A673 (cell line): ENCODE data around the gene GNG5. TPM values are rescaled to one million over a fixed set of nuclear protein-coding genes. Genes with fewer than 3 reads are reported as not detected.

Experiments
- BruUV-seq: library from RNA; stranded (reverse); fragments of 400-500 nt; replicated peaks from 2 replicates; lab custom pipeline; 2021; lab: Mats Ljungman, UMichigan
- CTCF ChIA-PET: fragments of 300-600 bp; sonication (Branson Sonifier 250); formaldehyde crosslinking; loops from one replicate; lab custom pipeline; 2022; ENCODE audit warnings: antibody characterized with exemption; lab: Charles Lee
- POLR2A ChIA-PET: fragments of 300-600 bp; sonication (Branson Sonifier 250); formaldehyde crosslinking; loops from one replicate; lab custom pipeline; 2022; ENCODE audit warnings: antibody characterized with exemption; ENCODE audit not compliant: low non-redundant PET; lab: Charles Lee
- DNase-seq: peaks from one replicate; pipeline ENCODE4 v3.0.0-alpha.2; 2015; ENCODE audit warnings: low spot score
- H3K27ac ChIP-seq: fragments of 200-600 bp; sonication (generic); 2 replicates; pipeline ENCODE4 v1.5.1; 2016; ENCODE audit warnings: mixed run types, low read depth, mild to moderate bottlenecking, mixed read lengths, antibody characterized with exemption, low read length; ENCODE audit not compliant: poor library complexity, severe bottlenecking
- H3K27me3 ChIP-seq: fragments of 200-600 bp; sonication (generic); replicated peaks from 2 replicates; pipeline ENCODE4 v1.6.1; 2017; ENCODE audit warnings: mixed run types, low read depth, mild to moderate bottlenecking, mixed read lengths, antibody characterized with exemption, low read length; ENCODE audit not compliant: insufficient read depth, poor library complexity
- H3K36me3 ChIP-seq: fragments of 200-600 bp; sonication (generic); 2 replicates; pipeline ENCODE4 v1.6.1; 2016; ENCODE audit warnings: mixed run types, mild to moderate bottlenecking, mixed read lengths, antibody characterized with exemption, low read length; ENCODE audit not compliant: insufficient read depth, poor library complexity, severe bottlenecking
- H3K4me1 ChIP-seq: fragments of 200-600 bp; sonication (generic); 2 replicates; pipeline ENCODE4 v1.6.1; 2017; ENCODE audit warnings: mixed run types, mild to moderate bottlenecking, mixed read lengths, antibody characterized with exemption, low read length; ENCODE audit not compliant: insufficient read depth, poor library complexity, severe bottlenecking
- H3K4me3 ChIP-seq: fragments of 200-600 bp; sonication (generic); 2 replicates; pipeline ENCODE4 v1.5.1; 2016; ENCODE audit warnings: low read depth, mixed run types, mild to moderate bottlenecking, mixed read lengths, low read length; ENCODE audit not compliant: poor library complexity, severe bottlenecking
- H3K9me3 ChIP-seq: fragments of 200-600 bp; sonication (generic); 2 replicates; pipeline ENCODE4 v1.6.1; 2016; ENCODE audit warnings: mixed run types, low read depth, mild to moderate bottlenecking, mixed read lengths, antibody characterized with exemption, low read length; ENCODE audit not compliant: poor library complexity, severe bottlenecking
- EZH2 ChIP-seq: fragments of 200-600 bp; sonication (generic); IDR thresholded peaks from 2 replicates; pipeline ENCODE4 v1.6.1; 2017; ENCODE audit warnings: borderline replicate concordance, low read depth, mild to moderate bottlenecking, mixed read lengths, antibody characterized with exemption, low read length; ENCODE audit not compliant: poor library complexity, severe bottlenecking
- intact Hi-C: fragments of 100-400 bp; cut with micrococcal nuclease; formaldehyde crosslinking; loops from one replicate; pipeline ENCODE4 v1.10.0; 2022; ENCODE audit not compliant: unreplicated experiment
- total RNA-seq: library from RNA; stranded (reverse); gene quantifications from 2 replicates; pipeline ENCODE4 v1.2.3, GENCODE V29; 2021
- TF ChIP-seq, protein P1 (sequence below): fragments of 300-800, 200-600 bp; sonication (generic); conservative IDR thresholded peaks from 2 replicates; pipeline ENCODE4 v1.5.1; 2017; ENCODE audit warnings: low read depth, mild to moderate bottlenecking, antibody characterized with exemption, low read length, moderate library complexity, mixed read lengths

GNG5 gene
- total RNA-seq, 1 experiment from 2014 or later = 119 TPM

DNA sequence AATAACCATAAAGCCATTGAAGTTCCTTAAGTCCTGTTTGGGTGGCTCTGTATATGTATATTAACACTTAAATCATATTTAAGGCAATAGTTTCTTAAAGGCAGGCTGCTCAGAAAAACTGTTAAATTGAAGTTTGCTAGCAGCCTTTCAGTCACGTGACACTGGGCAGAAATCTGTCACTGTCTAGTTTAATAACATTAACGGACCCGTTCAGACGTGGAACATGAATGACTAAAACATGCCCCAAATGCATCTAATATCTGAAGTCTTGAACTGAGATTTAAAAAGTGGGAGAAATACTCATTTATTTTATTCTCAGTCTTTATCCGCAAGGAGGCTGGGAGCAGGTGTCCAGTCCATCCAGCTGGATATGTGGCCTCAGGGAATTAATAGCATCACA is 3.5 kb downstream of the GNG5 start:
- peaks cover 39% of the 10 kb centered on the region for H3K36me3 ChIP-seq
- H3K4me1 ChIP-seq = peaks cover 18% of the 10 kb centered on the region
- intact Hi-C loops = no loop called here
- no peak for DNase-seq
- H3K27ac ChIP-seq = no peak overlapping the region
- ChIA-PET CTCF (no interaction called here), POLR2A (no interaction called here)
- TF ChIP-seq, protein P1, sequence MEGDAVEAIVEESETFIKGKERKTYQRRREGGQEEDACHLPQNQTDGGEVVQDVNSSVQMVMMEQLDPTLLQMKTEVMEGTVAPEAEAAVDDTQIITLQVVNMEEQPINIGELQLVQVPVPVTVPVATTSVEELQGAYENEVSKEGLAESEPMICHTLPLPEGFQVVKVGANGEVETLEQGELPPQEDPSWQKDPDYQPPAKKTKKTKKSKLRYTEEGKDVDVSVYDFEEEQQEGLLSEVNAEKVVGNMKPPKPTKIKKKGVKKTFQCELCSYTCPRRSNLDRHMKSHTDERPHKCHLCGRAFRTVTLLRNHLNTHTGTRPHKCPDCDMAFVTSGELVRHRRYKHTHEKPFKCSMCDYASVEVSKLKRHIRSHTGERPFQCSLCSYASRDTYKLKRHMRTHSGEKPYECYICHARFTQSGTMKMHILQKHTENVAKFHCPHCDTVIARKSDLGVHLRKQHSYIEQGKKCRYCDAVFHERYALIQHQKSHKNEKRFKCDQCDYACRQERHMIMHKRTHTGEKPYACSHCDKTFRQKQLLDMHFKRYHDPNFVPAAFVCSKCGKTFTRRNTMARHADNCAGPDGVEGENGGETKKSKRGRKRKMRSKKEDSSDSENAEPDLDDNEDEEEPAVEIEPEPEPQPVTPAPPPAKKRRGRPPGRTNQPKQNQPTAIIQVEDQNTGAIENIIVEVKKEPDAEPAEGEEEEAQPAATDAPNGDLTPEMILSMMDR = no peak
- TF ChIP-seq EZH2 = no peak
- no peaks in the 10 kb centered on the region for H3K9me3 ChIP-seq
- BruUV-seq = no TSS peak
- no peaks in the 10 kb centered on the region for H3K27me3 ChIP-seq
- H3K4me3 ChIP-seq = no peak overlapping the region

GRCh38 chr1:84497631-84498275 is 8.6 kb downstream of the GNG5 start:
- DNase-seq = no peak
- TF ChIP-seq, protein P1 = no peak
- TF ChIP-seq EZH2 = no peak
- ChIA-PET POLR2A (no interaction called here), CTCF (no interaction called here)
- Histone ChIP-seq H3K4me1 (peaks cover under 1% of the 10 kb centered on the region), H3K27me3 (no peaks in the 10 kb centered on the region), H3K4me3 (no peak overlapping the region), H3K9me3 (no peaks in the 10 kb centered on the region), H3K36me3 (peaks cover 87% of the 10 kb centered on the region), H3K27ac (no peak overlapping the region)
- intact Hi-C loops = no loop called here
- no TSS peak for BruUV-seq

DNA sequence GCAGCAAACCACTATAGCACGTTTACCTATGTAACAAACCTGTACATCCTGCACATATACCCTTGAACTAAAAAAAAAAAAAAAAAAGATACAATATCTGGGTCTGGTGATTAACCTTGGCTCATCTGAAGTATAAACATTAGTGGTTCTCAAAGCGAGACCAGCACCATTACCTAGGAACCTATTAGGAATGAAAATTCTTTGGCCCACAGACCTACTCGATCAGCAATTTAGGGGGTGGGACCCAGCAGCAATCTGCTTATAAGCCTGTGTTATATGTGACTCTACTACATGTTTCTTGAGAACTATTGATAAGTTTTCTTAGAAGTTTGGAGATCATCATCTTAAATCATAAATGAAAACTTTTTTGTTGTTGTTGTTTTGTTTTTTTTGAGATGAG is 9.9 kb downstream of the GNG5 start:
- CTCF ChIA-PET = no interaction called here
- Histone ChIP-seq H3K4me3 (no peak overlapping the region), H3K9me3 (no peaks in the 10 kb centered on the region), H3K4me1 (no peaks in the 10 kb centered on the region), H3K36me3 (peaks cover 96% of the 10 kb centered on the region), H3K27me3 (no peaks in the 10 kb centered on the region), H3K27ac (no peak overlapping the region)
- POLR2A ChIA-PET = no interaction called here
- TF ChIP-seq EZH2 = no peak
- TF ChIP-seq, protein P1 = no peak
- no TSS peak for BruUV-seq
- intact Hi-C loops = no loop called here
- no peak for DNase-seq
